ENCODE results near the gene TDP1. TPM values are rescaled to one million over a fixed set of nuclear protein-coding genes. Genes with fewer than 3 reads are reported as not detected.

Gene TDP1
- total and polyA plus RNA-seq, 2 experiments from 2014 or later, result 12.1 to 19.4 TPM

- WGBS (ENCODE audit: low lambda C conversion rate, missing lambda C conversion rate), result 94% methylated on average over 5 of the region's 5 CpGs
These were observed 33.1 kb downstream of the TDP1 start for GRCh38 chr14:89988787-89989186.

GRCh38 chr14:89990218-89990617 is 34.5 kb downstream of the TDP1 start:
- no peak for TF ChIP-seq EZH2 (IDR thresholded peaks at IDR 0.05; ENCODE audit: borderline replicate concordance)
- no peak for TF ChIP-seq EZH2phosphoT487 (IDR thresholded peaks at IDR 0.05; ENCODE audit: low read depth, severe bottlenecking, unreplicated experiment)
- TF ChIP-seq CTCF (IDR thresholded peaks at IDR 0.05; ENCODE audit: poor library complexity), result no peak
- Histone ChIP-seq H3K4me2 (no peak overlapping the region), H3K79me2 (no peaks in the 10 kb centered on the region), H3K27ac (no peak overlapping the region), H3K4me1 (ENCODE audit: insufficient read depth) (no peaks in the 10 kb centered on the region), H3K9me3 (ENCODE audit: low read depth) (no peaks in the 10 kb centered on the region), H2AFZ (no peak overlapping the region), H3K36me3 (replicated peaks; ENCODE audit: insufficient read depth, low read depth) (no peaks in the 10 kb centered on the region), H3K4me3 (no peak overlapping the region), H3K9me2 (replicated peaks; ENCODE audit: insufficient read depth) (no peaks in the 10 kb centered on the region), H3K27me3 (no peaks in the 10 kb centered on the region), H4K20me1 (ENCODE audit: insufficient read depth, poor library complexity, severe bottlenecking) (no peaks in the 10 kb centered on the region)
- WGBS (ENCODE audit: low lambda C conversion rate, missing lambda C conversion rate), result 96% methylated on average over 5 of the region's 5 CpGs
- DNase-seq (ENCODE audit: low spot score), result no peak

More at GRCh38 chr14:89988787-89989186, 33.1 kb downstream of the TDP1 start:
- no peaks in the 10 kb centered on the region for H3K4me1 ChIP-seq (ENCODE audit: insufficient read depth)
- no peak for TF ChIP-seq EZH2 (IDR thresholded peaks at IDR 0.05; ENCODE audit: borderline replicate concordance)
- TF ChIP-seq EZH2phosphoT487 (IDR thresholded peaks at IDR 0.05; ENCODE audit: low read depth, severe bottlenecking, unreplicated experiment), result no peak
- no peak for TF ChIP-seq CTCF (IDR thresholded peaks at IDR 0.05; ENCODE audit: poor library complexity)
- no peak overlapping the region for H3K27ac ChIP-seq
- no peak for DNase-seq (ENCODE audit: low spot score)
- no peak overlapping the region for H3K4me3 ChIP-seq
- no peaks in the 10 kb centered on the region for H3K9me2 ChIP-seq (replicated peaks; ENCODE audit: insufficient read depth)
- H3K27me3 ChIP-seq, result no peaks in the 10 kb centered on the region
- H2AFZ ChIP-seq, result no peak overlapping the region
- no peaks in the 10 kb centered on the region for H3K36me3 ChIP-seq (replicated peaks; ENCODE audit: insufficient read depth, low read depth)
- H3K79me2 ChIP-seq, result no peaks in the 10 kb centered on the region
- H3K9me3 ChIP-seq (ENCODE audit: low read depth), result no peaks in the 10 kb centered on the region
- H4K20me1 ChIP-seq (ENCODE audit: insufficient read depth, poor library complexity, severe bottlenecking), result no peaks in the 10 kb centered on the region
- no peak overlapping the region for H3K4me2 ChIP-seq

GRCh38 chr14:89990623-89991275 is 35.0 kb downstream of the TDP1 start:
- H3K79me2 ChIP-seq, result no peaks in the 10 kb centered on the region
- no peaks in the 10 kb centered on the region for H3K27me3 ChIP-seq
- H3K4me1 ChIP-seq (ENCODE audit: insufficient read depth), result no peaks in the 10 kb centered on the region
- no peak overlapping the region for H3K4me3 ChIP-seq
- H3K4me2 ChIP-seq, result no peak overlapping the region
- WGBS (ENCODE audit: low lambda C conversion rate, missing lambda C conversion rate), result 57% methylated on average over 2 of the region's 2 CpGs
- H3K9me2 ChIP-seq (replicated peaks; ENCODE audit: insufficient read depth), result no peaks in the 10 kb centered on the region
- H2AFZ ChIP-seq, result no peak overlapping the region
- TF ChIP-seq CTCF (IDR thresholded peaks at IDR 0.05; ENCODE audit: poor library complexity) (no peak), EZH2 (IDR thresholded peaks at IDR 0.05; ENCODE audit: borderline replicate concordance) (no peak), EZH2phosphoT487 (IDR thresholded peaks at IDR 0.05; ENCODE audit: low read depth, severe bottlenecking, unreplicated experiment) (no peak)
- H3K36me3 ChIP-seq (replicated peaks; ENCODE audit: insufficient read depth, low read depth), result no peaks in the 10 kb centered on the region
- H3K9me3 ChIP-seq (ENCODE audit: low read depth), result no peaks in the 10 kb centered on the region
- H4K20me1 ChIP-seq (ENCODE audit: insufficient read depth, poor library complexity, severe bottlenecking), result no peaks in the 10 kb centered on the region
- H3K27ac ChIP-seq, result no peak overlapping the region
- no peak for DNase-seq (ENCODE audit: low spot score)
